K562 (cell line): ENCODE results near the gene AKAP13. TPM values are rescaled to one million over a fixed set of nuclear protein-coding genes. Genes with fewer than 3 reads are reported as not detected.

Experiments
- ATAC-seq: fragments of 200-7000 bp; cut with Tn5 transposase; 3 replicates; pipeline ENCODE4 v1.9.1; 2020; ENCODE audit warnings: moderate library complexity
- BruUV-seq: library from RNA; stranded (reverse); fragments of 400-500 nt; replicated peaks from 2 replicates; lab custom pipeline; 2021; lab: Mats Ljungman, UMichigan
- CTCF ChIA-PET: fragments of 300-600 bp; formaldehyde crosslinking; extraction: SDS; loops from one replicate; lab custom pipeline; 2021; ENCODE audit warnings: low intra/inter-chr PET ratio; lab: Yijun Ruan, JAX
- POLR2A ChIA-PET: fragments of 300-600, 350-650 bp; sonication (Branson Sonifier 250); formaldehyde crosslinking; extraction: SDS; loops from one replicate; lab custom pipeline; 2021; ENCODE audit warnings: antibody characterized with exemption, inconsistent platforms; lab: Yijun Ruan, JAX
- DNase-seq, 4 experiments: peaks; one replicate each; pipeline versions ENCODE4 v3.0.0 to v3.0.0-alpha.2; 2011 to 2018; ENCODE audit warnings: low spot score in 3 of 4, mixed read lengths in 3 of 4; ENCODE audit errors: extremely low read depth in 1 of 4
- FAIRE-seq: peaks from 2 replicates; lab custom pipeline; 2011; peaks lifted over from hg19 to GRCh38; lab: Jason Lieb, UNC
- H2AFZ ChIP-seq: 2 replicates; pipeline ENCODE4 v1.6.0; 2011; ENCODE audit warnings: low read depth, low read length, control low read depth, inconsistent platforms
- H3K27ac ChIP-seq: fragments of 200-600 bp; 3 replicates; pipeline ENCODE4 v1.8.0; 2011; ENCODE audit warnings: low read depth, mild to moderate bottlenecking, control low read depth, inconsistent platforms, low read length, moderate library complexity, mixed read lengths; ENCODE audit errors: extremely low read depth
- H3K27me3 ChIP-seq, 2 experiments: fragments of 300-600 bp in 1 of 2; 2 replicates in 1 of 2; 3 replicates in 1 of 2; pipeline versions ENCODE4 v1.6.0 to v1.8.0; 2011; ENCODE audit warnings: inconsistent platforms in 2 of 2, low read length in 2 of 2, mild to moderate bottlenecking in 1 of 2, mixed read lengths in 1 of 2, moderate library complexity in 1 of 2; ENCODE audit not compliant: control insufficient read depth in 2 of 2, insufficient read depth in 2 of 2
- H3K36me3 ChIP-seq: fragments of 300-600 bp; 3 replicates; pipeline ENCODE4 v1.8.0; 2011; ENCODE audit warnings: mild to moderate bottlenecking, low read length, inconsistent platforms; ENCODE audit not compliant: control insufficient read depth, insufficient read depth
- H3K4me1 ChIP-seq, 2 experiments: fragments of 200-600 bp in 1 of 2; replicated peaks in 1 of 2; 2 replicates in 1 of 2; 3 replicates in 1 of 2; pipeline versions ENCODE4 v1.5.1 to v1.8.0; 2011; ENCODE audit warnings: inconsistent platforms in 2 of 2, low read length in 2 of 2, mild to moderate bottlenecking in 1 of 2, mixed read lengths in 1 of 2, moderate library complexity in 1 of 2; ENCODE audit not compliant: control insufficient read depth in 2 of 2, insufficient read depth in 2 of 2
- H3K4me2 ChIP-seq: 2 replicates; pipeline ENCODE4 v1.6.1; 2011; ENCODE audit warnings: low read length, control low read depth, inconsistent platforms, mixed read lengths; ENCODE audit not compliant: insufficient read depth
- H3K4me3 ChIP-seq: fragments of 200-600 bp; sonication (generic), shearing (Covaris generic); 2 replicates; pipeline ENCODE4 v1.5.1; 2016; ENCODE audit warnings: control low read depth, inconsistent platforms
- H3K79me2 ChIP-seq: fragments of 200-600 bp; 3 replicates; pipeline ENCODE4 v1.8.0; 2011; ENCODE audit warnings: low read length, inconsistent platforms; ENCODE audit not compliant: control insufficient read depth, insufficient read depth
- H3K9ac ChIP-seq, 2 experiments: 2 replicates each; pipeline versions ENCODE4 v1.6.0 to v1.6.1; 2011; ENCODE audit warnings: low read depth in 2 of 2, low read length in 2 of 2, control low read depth in 1 of 2, inconsistent platforms in 1 of 2, mild to moderate bottlenecking in 1 of 2, mixed read lengths in 1 of 2; ENCODE audit not compliant: insufficient read depth in 1 of 2
- H3K9me1 ChIP-seq: one replicate; pipeline ENCODE4 v1.6.0; 2011; ENCODE audit warnings: inconsistent platforms, mild to moderate bottlenecking, low read length, moderate library complexity; ENCODE audit not compliant: control insufficient read depth, insufficient read depth
- H3K9me3 ChIP-seq: replicated peaks from 2 replicates; pipeline ENCODE4 v1.5.1; 2011; ENCODE audit warnings: low read depth, low read length, inconsistent platforms; ENCODE audit not compliant: control insufficient read depth, insufficient read depth
- H4K20me1 ChIP-seq: replicated peaks from 2 replicates; pipeline ENCODE4 v1.6.1; 2011; ENCODE audit warnings: low read length, inconsistent platforms, mixed read lengths; ENCODE audit not compliant: control insufficient read depth, insufficient read depth
- GTF2A2 ChIP-seq: IDR thresholded peaks from 2 replicates; pipeline ENCODE4 v1.6.1; 2016; ENCODE audit warnings: mild to moderate bottlenecking, missing genetic modification characterization, missing compliant biosample characterization
- MGA ChIP-seq: fragments of 450-650 bp; IDR thresholded peaks from 2 replicates; pipeline ENCODE4 v1.6.1; 2016; ENCODE audit warnings: mild to moderate bottlenecking, moderate library complexity
- SRSF9 ChIP-seq: fragments of 200-400 bp; formaldehyde crosslinking; IDR thresholded peaks from 2 replicates; pipeline ENCODE4 v1.6.1; 2017; ENCODE audit warnings: low read depth, low read length, borderline replicate concordance
- TBP ChIP-seq: optimal IDR thresholded peaks from 2 replicates; pipeline ENCODE3; 2011; ENCODE audit warnings: low read depth, low read length, improper control_type of control experiment
- WGBS: fragments of 100-300 bp; shearing (Covaris generic); methylation state at CpG from one replicate; pipeline ENCODE4 v1.1.6; 2016; ENCODE audit warnings: low coverage, mixed read lengths; ENCODE audit not compliant: insufficient coverage; ENCODE audit errors: missing lambda C conversion rate; 5-methylcytosine and 5-hydroxymethylcytosine counted together
- in situ Hi-C: fragments of 300-500 bp; cut with MboI; formaldehyde crosslinking; loops from 4 replicates; pipeline ENCODE4 v1.15.0; 2018; ENCODE audit warnings: inconsistent platforms, mixed read lengths
- intact Hi-C: fragments of 100-400 bp; cut with micrococcal nuclease; formaldehyde crosslinking; loops from 2 replicates; pipeline ENCODE4 v1.14.2; 2022
- polyA plus RNA-seq, 8 experiments: library from polyadenylated mRNA; depleted of rRNA in 4 of 8; stranded (reverse) in 5 of 8; unstranded in 3 of 8; fragments of >200 nt; fragmentation: Nextera tagmentation in 2 of 8; fragmentation: Illumina TruSeq in 1 of 8; extraction: Ambion mirVana in 2 of 8; extraction: Trizol in 1 of 8; gene quantifications; 2 replicates each; pipeline versions ENCODE4 v1.2.1 to v1.2.3, GENCODE V29; 2011 to 2014; ENCODE audit warnings: inconsistent platforms in 1 of 8, missing spikeins in 1 of 8
- total RNA-seq, 7 experiments: library from RNA; depleted of rRNA in 6 of 7; stranded (reverse); fragments of >200 nt in 6 of 7; fragmentation: Illumina TruSeq in 2 of 7; extraction: Trizol in 2 of 7; gene quantifications; 2 replicates each; pipeline versions ENCODE4 v1.2.1 to v1.2.3, GENCODE V29; 2011 to 2021; ENCODE audit warnings: low replicate concordance in 1 of 7

AKAP13 gene
- total and polyA plus RNA-seq, 9 of the 15 experiments (the other 6 are each of a cell fraction or from before 2014, with no cell fraction given), result 0.03 to 1.7 (median 0.42) TPM

- Histone ChIP-seq H3K79me2 (no peaks in the 10 kb centered on the region), H3K27ac (no peak overlapping the region), H3K4me2 (no peak overlapping the region), H2AFZ (no peak overlapping the region), H3K9me3 (no peaks in the 10 kb centered on the region), H3K9me1 (no peaks in the 10 kb centered on the region), H3K9ac (no peak overlapping the region), H4K20me1 (no peaks in the 10 kb centered on the region), H3K27me3 (no peaks in the 10 kb centered on the region), H3K4me3 (no peak overlapping the region), H3K4me1 (no peaks in the 10 kb centered on the region), H3K36me3 (no peaks in the 10 kb centered on the region)
- in situ Hi-C loops (no loop called here), intact Hi-C loops (no loop called here)
- no TSS peak for BruUV-seq
- TF ChIP-seq GTF2A2 (tag), result no peak
- DNase-seq, result no peak
- CTCF ChIA-PET, result no interaction called here
- ATAC-seq, result no peak
- WGBS, result under 1% methylated on average over 8 of the region's 8 CpGs
- no peak for FAIRE-seq
- POLR2A ChIA-PET, result no interaction called here
These were observed 94.4 kb downstream of the AKAP13 start for GRCh38 chr15:85474700-85475316.

- ChIA-PET CTCF (no interaction called here), POLR2A (no interaction called here)
- Histone ChIP-seq H3K27ac (no peak overlapping the region), H4K20me1 (no peaks in the 10 kb centered on the region), H3K36me3 (no peaks in the 10 kb centered on the region), H2AFZ (no peak overlapping the region), H3K79me2 (no peaks in the 10 kb centered on the region), H3K4me1 (no peaks in the 10 kb centered on the region), H3K27me3 (no peaks in the 10 kb centered on the region), H3K9me3 (no peaks in the 10 kb centered on the region), H3K4me3 (no peak overlapping the region), H3K9me1 (no peaks in the 10 kb centered on the region), H3K4me2 (no peak overlapping the region), H3K9ac (no peak overlapping the region)
- no peak for DNase-seq
- WGBS, result 0% methylated on average over 1 of the region's 1 CpG
- no peak for ATAC-seq
- intact Hi-C loops, result no loop called here
- BruUV-seq, result no TSS peak
- in situ Hi-C loops, result no loop called here
- no peak for FAIRE-seq
- TF ChIP-seq SRSF9, result no peak
- no peak for TF ChIP-seq MGA
- no peak for TF ChIP-seq TBP
These were observed 94.9 kb downstream of the AKAP13 start for GRCh38 chr15:85475317-85475701.
